DND-41 (cell line): ENCODE results near the gene KLF11.

Source experiments
- EZH2 ChIP-seq: IDR thresholded peaks from 3 replicates; pipeline ENCODE4 v1.6.1; 2012; ENCODE audit warnings: borderline replicate concordance, low read depth, mild to moderate bottlenecking, moderate library complexity, low read length, inconsistent platforms; ENCODE audit not compliant: severe bottlenecking
- TF ChIP-seq, protein P1 (sequence below): IDR thresholded peaks from 2 replicates; pipeline ENCODE4 v1.5.1; 2012; ENCODE audit warnings: borderline replicate concordance, low read length, moderate library complexity, mild to moderate bottlenecking; ENCODE audit not compliant: poor library complexity, severe bottlenecking; ENCODE audit errors: extremely low read depth

- TF ChIP-seq, protein P1, sequence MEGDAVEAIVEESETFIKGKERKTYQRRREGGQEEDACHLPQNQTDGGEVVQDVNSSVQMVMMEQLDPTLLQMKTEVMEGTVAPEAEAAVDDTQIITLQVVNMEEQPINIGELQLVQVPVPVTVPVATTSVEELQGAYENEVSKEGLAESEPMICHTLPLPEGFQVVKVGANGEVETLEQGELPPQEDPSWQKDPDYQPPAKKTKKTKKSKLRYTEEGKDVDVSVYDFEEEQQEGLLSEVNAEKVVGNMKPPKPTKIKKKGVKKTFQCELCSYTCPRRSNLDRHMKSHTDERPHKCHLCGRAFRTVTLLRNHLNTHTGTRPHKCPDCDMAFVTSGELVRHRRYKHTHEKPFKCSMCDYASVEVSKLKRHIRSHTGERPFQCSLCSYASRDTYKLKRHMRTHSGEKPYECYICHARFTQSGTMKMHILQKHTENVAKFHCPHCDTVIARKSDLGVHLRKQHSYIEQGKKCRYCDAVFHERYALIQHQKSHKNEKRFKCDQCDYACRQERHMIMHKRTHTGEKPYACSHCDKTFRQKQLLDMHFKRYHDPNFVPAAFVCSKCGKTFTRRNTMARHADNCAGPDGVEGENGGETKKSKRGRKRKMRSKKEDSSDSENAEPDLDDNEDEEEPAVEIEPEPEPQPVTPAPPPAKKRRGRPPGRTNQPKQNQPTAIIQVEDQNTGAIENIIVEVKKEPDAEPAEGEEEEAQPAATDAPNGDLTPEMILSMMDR, result no peak
- TF ChIP-seq EZH2, result no peak
Observed at GRCh38 chr2:10087360-10087759, 44.0 kb downstream of the KLF11 start.
